NCI-H524 treated with DMSO at 0.1 percent for 48 hours (cell line): Measurements from ENCODE around the gene CPA4.
"Not testable (repeated sequence)": the region's sequence is repeated elsewhere in the genome, so short reads cannot be mapped to it uniquely, and the experiment has no call there.

ENCODE experiments used
- DNase-seq: peaks from one replicate; lab custom pipeline; 2025; lab: John Stamatoyannopoulos, UW

The CPA4 gene

GRCh38 chr7:130302649-130303048, 9.7 kb downstream of the CPA4 start:
- DNase-seq, result no peak

DNA sequence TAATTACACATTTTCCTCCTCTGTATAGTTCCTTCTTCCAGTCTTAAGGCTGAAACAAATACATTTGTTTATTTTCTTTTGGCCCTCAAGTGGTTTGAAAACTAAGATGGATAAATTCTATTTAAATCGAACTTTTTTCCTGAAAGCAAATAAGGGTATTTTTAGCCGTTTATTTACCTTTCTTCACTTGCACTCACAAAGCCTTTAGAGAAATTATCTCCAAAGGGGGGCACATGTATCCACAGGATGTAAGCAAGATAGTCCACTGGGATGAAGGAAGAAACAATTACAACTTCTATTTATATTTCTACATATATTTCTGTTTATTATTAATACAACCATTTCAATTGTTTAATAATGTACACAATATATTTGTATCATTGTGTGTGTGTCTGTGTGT, 10.2 kb downstream of the CPA4 start:
- DNase-seq, result no peak

DNA sequence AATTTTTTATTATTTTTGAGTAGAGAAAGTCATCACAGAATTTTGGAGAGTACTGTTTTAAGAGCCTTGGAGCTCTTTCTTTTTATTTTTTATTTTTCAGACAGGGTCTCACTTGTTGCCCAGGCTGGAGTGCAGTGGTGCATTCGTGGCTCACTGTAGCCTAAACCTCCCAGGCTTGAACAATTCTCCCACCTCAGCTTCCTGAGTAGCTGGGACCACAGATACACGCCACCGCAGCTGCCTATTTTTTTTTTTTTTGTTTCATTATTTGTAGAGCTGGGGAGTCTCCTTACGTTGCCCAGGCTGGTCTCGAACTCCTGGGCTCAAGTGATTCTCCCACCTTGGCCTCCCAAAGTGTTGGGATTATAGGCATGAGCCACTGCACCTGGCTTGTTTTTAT, 10.6 kb downstream of the CPA4 start:
- DNase-seq, result no peak

DNA sequence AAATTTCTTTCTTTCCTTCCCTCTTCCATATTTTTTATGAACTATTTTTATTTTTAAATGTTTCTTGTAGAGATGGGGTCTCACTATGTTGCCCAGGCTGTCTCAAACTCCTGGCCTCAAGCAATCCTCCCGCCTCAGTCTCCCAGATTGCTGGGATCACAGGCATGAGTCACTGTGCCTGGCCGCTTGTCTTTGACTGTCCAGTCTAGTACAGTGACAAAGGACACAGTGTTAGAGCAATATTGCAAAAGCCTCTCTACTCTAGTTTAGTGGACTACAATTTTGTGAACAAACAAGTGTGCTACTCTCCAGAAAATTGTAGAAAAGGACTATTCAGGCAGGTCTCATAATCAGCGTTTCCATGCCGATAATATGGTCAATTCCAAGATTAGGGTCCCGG, 11.0 kb downstream of the CPA4 start:
- DNase-seq, result no peak

GRCh38 chr7:130304878-130305277, 11.9 kb downstream of the CPA4 start:
- no peak for DNase-seq

GRCh38 chr7:130305433-130306042, 12.6 kb downstream of the CPA4 start:
- DNase-seq, result no peak

DNA sequence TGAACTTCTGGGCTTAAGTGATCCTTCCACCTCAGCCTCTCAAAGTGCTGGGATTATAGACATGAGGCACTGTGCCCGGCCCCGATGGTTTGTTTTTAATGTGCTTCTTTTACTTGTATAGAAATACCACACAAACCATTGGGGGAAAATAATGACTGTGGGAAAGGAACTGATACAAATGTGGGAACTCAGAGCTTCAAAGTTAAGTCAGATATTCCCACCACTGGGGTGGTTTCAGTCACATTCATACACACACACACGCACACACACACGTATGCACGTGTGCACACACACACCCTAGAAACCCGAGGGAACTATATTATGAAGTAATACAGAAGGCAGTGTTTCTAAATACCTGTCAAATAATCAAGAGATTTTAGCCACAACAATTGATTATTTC, 17.0 kb downstream of the CPA4 start:
- no peak for DNase-seq

DNA sequence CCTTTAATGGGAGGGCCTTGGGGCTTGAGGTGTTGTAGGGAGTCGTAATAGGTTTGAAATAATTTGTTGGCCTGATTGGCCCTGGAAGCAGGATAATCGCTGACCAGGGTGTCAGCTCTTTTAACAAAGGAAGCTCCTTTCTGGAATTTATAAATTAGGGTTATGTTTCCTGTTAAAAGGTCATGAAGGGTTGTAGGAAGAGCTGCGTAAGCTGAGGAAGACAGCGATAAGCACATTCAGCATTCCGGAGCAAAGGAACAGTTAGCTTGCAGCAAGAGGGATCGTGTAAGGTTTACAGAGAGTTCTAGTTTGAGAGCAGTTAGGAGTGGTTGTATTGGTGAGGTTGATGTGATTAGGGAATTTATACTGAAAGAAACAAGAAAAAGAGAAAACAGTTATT, 21.3 kb downstream of the CPA4 start:
- DNase-seq, result no peak

- no peak for DNase-seq
Measured at GRCh38 chr7:130319541-130319940, 26.6 kb downstream of the CPA4 start.

DNA sequence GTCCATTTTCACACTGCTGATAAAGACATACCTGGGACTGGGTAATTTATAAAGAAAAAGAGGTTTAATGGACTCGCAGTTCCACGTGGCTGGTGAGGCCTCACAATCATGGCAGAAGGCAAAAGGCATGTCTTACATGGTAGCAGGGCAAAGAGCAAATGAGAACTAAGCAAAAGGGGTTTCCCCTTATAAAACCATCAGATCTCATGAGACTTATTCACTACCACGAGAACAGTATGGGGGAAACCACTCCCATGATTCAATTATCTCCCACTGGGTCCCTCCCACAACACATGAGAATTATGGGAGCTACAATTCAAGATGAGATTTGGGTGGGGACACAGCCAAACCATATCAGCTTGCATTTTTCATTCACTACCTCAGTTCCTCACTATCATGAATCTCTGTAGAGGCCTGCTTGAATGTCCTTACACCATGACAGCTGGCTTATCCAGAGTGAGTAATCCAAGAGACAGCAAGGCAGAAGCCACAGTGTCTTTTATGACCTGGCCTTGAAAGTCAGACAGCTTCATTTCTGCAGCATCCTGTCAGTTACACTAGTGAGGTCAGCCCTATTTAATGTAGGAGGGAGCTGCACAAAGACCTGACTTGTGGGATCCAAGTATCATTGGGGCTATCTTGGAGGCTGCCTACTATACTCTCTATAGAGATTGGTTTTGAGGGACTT, 28.7 kb downstream of the CPA4 start:
- DNase-seq, result not testable (repeated sequence)

GRCh38 chr7:130322615-130323014, 29.7 kb downstream of the CPA4 start:
- DNase-seq, result no peak

GRCh38 chr7:130324306-130324943, 31.5 kb downstream of the CPA4 start:
- DNase-seq, result no peak

DNA sequence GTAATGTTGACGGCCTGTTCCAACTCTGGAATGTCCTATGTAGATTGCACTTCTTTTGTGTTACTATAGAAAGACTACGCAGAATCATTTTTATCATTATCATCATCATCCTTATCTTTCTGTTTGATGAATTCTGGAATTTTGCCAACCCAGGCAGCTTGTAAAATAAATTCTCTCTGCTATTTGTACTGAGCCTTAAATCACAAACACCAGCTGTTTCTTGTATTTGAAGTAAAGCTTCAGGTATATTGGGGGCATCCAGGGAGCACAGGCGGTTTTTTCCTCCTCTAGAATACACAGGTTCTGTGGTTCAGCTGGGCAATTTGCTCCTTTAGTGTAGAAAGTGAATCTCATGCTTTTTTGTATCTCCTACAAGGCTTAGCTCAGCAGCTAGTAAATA, 36.7 kb downstream of the CPA4 start:
- no peak for DNase-seq

DNA sequence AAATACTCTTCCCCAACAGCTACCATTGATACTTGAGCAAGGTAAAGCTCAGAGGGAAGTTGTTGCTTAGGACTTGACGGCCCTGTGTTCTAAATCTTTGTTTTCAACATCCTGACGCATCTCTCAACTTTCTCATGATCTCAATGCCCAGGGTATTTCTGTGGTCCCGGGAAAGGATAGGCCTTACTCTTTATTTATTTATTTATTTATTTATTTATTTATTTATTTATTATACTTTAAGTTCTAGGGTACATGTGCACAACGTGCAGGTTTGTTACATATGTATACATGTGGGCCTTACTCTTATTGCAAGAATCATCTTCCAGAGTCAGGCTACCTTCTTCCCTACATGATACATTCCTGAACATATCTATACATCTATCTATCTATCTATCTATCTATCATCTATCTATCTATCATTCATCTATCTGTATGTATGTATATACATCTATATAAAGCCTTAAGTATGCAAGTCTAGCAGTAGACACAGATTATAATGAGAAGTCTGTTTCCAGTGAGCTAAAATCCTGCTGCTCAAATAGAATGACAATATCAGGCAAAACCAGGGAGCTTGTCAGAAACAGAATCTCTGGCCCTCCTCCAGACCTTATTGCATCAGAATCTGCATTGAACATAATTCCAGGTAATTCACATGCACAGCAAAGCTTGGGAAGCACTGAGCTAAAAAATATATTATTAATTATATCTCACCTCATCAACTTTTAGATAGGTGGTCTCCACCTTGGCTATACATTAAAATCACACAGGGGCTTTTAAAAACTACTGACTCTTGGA, 39.5 kb downstream of the CPA4 start:
- no peak for DNase-seq

DNA sequence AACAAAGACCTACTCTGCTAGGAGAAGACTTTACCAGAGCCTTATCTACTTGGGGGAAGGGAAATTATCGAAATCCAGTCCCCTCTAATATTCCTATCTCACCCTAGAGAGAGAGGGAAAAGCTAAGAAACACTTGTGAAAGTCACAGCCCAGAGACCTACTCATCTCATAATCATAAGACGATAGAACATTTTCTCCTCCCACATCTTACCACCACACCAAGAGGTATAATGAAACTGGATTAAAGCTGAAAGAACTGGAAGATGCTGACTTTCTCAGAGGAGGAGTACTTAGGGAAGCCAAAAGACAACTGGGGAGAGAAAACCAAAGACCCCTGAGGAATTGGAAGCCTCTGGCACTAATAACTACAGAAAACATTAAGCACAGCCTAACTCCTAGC, 40.9 kb downstream of the CPA4 start:
- DNase-seq, result no peak

GRCh38 chr7:130334274-130334673, 41.3 kb downstream of the CPA4 start:
- DNase-seq, result no peak

GRCh38 chr7:130337410-130337971, 44.5 kb downstream of the CPA4 start:
- DNase-seq, result no peak

DNA sequence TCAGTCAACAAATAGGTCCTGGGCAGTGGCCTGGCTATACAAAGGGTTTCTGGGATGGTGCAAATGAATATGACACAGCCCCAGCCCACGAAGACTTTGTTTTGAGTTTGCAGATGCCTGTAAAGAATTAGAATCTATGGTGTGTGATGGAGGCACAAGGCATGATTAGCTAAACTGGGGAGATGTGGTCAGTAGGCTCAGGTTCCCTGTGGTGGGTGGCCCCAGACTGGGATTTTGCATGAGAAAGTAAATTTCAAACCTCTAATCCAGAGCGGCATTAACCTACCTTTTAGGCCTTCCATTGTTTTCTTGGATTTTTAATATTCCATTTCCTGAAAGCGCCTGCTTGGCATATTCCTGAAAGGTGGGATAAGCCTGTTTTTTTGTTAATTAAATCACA, 45.3 kb downstream of the CPA4 start:
- DNase-seq, result no peak

DNA sequence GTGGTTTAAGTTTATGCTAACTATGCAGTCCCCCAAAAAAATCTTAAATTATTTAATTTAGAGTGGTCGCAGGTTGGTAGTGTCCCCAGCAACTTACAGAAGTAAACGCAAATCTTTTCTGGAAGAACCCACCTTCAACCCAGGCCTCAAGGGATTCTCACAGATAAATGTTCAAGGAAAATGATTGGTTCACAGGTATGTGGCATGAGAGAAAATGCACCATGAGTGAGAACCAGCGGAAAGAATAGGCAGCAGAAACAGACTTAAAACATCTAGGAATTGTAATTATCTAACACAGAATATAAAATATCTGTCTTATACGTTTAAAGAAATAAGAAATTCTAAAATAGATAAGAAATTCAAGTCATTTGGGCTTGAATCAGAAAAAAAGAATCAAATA, 48.9 kb downstream of the CPA4 start:
- DNase-seq, result no peak

GRCh38 chr7:130342701-130343380, 49.9 kb downstream of the CPA4 start:
- DNase-seq, result no peak

- no peak for DNase-seq
Measured at GRCh38 chr7:130344271-130344866, 51.4 kb downstream of the CPA4 start, which contains the start of gene CPA5. CPA5 (plus strand) TSS chr7:130344816; CDS start chr7:130346486, 1,670 bp downstream.
